GM21390 (cell line): ENCODE measurements around the gene ROBO3.

Experiments used
- ATAC-seq: cut with Tn5 transposase; IDR thresholded peaks from one replicate; pipeline ENCODE4 v1.9.1; 2021; ENCODE audit not compliant: unreplicated experiment

Gene ROBO3

DNA sequence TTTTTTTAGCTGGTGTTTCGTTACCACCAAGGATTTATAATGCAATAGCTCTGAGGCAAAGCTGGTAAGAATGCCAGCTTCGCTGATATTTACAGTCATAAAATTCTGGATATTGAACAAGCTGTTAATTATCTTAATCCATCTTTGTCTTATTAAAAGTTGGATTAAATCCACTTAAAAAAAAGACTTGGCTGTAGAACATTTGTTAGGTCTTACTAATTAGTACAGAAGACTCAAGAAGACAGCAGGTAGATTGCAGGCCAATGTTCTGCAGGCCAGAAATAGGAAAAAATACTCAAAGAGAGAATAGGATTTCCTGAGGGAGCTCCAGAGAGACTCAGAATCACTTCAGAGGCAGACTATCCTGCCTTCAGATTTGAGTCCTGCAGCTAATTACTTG lies 24.9 kb downstream of the ROBO3 start:
- ATAC-seq: no peak

- no peak for ATAC-seq
Observed at GRCh38 chr11:124890683-124891372, 25.6 kb downstream of the ROBO3 start.

- no peak for ATAC-seq
Observed at GRCh38 chr11:124891373-124891861, 26.2 kb downstream of the ROBO3 start.

DNA sequence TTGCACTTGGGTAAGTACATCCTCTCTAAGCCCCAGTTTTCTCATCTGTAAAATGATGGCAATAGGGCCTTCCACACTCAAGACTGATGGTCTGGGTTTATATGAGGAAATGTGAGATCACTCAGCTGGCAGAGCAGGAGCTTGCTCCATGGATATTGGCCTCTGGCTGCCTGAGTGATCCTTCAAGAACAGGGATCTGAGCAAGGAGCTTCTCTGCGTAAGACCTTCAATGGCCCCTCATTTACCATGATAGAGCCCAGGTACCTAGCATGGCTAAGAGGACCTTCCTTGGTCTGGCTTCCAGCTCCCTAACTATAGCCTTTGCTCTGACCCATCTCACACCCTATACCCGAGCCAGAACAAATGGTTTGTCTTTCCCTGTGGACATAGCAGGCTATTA lies 26.9 kb downstream of the ROBO3 start:
- no peak for ATAC-seq

DNA sequence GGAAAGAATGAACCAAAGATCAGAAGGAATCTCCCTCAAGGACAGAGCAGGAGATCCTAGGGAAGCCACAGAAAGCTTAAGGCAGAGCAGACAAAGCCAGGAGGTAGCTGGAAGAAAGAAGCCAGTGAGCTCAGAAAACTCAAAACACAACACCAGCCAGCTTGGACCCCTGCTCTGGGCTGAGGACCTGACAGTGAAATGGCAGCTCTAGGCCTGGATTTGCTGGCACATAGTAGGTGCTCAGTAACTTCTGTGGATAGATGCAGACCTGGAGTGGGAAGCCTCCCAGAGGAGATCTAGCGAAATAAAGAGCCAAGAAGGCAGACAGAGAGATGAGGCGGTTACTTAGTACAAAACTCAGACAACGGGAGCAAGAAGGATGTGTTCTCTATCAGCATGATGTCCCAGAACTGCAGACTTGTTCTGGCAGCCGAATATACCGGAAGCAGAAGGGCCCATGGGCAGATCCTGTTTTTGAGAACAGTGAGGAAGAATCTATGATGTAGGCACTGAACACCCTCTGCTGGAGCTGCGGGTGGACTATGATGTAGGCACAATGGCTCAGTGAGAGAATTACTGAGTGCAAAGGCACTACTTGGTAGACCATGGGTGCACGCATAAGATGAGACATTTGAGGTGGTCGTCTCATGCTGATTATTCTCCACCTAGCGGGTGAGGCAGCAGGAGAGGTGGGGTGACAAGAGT lies 27.7 kb downstream of the ROBO3 start:
- ATAC-seq: no peak

GRCh38 chr11:124893781-124894401 lies 28.7 kb downstream of the ROBO3 start:
- ATAC-seq: no peak

- no peak for ATAC-seq
Observed at GRCh38 chr11:124894606-124895430, 29.6 kb downstream of the ROBO3 start.

DNA sequence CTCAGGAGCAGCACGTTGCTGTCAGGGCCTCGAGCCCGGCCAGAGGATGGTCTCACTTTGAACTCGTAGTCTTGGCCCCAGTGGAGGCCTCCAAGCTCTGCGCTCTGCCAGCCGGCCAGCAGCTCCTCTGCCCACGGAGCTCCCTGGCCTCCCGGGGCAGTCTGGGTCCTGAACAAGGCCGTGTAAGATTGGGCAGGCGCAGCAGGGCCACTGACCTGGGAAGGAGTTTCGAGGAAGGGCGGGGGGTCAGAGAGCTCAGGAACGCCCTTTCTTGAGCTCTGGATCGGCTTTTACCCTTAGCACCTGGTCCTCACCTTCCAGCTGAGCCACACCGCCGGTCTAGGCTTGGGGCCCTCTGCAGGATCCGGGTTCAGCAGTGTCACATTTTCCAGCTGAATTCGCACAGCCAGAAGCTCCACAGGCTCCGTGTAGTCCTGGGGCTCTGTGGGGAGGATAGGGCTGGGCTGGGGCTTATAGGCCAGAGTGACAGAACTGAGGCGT lies 30.3 kb downstream of the ROBO3 start:
- no peak for ATAC-seq

DNA sequence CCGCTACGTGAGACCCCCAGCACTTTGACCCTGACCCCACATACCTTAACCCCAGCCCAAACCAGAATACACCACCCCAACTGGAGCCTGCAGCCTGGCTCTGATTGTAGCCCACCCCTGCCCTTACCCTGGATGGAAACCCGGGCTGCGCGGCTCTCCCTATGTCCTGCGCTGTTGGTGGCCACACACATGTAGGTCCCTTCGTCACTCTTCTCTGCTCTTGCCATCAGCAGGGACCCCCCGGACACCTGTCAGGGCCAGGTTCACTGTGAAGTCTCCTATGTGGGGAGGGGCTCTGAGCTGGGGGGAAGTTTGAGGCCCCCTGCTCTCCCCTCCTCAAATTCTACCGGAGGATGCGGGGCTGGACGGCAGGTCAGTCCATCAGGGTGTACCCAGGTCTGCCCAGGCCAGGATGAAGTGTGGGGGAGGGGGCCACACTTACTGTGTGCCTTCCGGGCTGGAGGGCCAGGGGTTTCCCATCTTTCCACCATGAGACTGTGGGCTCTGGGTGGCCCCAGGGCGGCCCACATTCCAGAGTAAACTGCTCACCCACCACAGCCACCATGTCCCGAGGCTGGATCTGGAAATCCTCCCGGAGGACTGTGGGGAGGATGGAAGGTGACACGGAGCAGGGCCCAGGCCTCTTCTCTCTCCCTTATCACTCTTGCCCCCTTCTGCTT lies 31.0 kb downstream of the ROBO3 start:
- ATAC-seq: no peak

DNA sequence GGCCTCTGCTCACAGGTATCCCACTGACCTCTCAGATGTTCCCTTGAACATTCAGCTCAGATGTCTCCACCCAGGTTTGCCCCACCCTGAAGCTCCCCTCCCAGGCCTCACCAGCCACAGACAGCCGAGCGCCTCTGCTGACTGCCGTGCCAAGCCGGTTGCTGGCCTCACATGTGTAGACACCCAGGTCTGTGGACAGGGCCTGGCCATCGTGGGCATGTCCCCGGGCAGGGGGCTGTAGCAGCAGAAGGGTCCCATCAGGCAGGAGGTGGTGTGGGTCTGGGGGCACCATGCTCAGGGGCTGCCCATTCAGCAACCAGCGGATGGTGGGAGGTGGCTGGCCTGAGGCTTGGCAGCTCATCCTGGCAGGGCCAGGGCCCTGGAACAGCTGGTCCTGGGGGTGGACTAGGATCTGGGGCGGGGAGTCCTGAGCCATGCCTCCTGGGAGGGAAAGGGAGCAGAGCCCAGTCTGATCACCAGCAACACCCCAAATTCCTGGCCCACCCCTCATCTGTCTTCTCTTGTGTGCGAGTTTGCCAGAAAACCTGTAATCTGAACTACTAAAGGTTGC lies 31.7 kb downstream of the ROBO3 start:
- ATAC-seq: no peak

DNA sequence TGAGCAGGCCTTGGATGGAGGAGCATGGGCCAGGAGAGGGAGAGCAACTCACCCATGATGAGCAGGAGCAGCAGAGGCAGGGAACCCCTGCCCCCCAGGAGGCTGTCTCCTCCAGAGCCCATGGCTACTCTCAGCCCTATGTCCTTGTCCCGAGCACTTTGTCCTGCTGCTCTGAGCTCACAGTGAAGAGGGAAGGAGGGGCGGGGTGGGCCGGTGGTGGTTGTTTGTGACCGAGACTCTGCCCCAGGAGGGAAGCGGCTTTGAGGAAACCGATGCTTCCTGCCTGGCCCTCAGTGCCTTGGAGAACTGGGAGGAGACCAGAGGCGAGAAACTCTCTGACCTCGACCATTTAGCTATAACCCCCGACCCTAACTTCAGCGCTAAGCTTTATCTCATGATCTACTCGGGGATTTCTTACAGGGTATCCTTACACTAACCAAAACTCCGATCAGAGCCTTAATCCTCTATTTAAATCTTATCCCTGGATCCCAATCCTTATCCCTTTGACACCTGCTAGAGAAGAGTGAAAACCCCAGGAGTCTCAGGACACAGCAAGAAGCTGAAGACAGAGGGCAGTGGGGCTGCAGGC lies 32.5 kb downstream of the ROBO3 start, which contains the start of gene ROBO4:
Gene ROBO4 (minus strand): TSS at position 192 of the 589 bp plus-strand sequence. CDS start 70 bp downstream, at position 122.
- no peak for ATAC-seq

DNA sequence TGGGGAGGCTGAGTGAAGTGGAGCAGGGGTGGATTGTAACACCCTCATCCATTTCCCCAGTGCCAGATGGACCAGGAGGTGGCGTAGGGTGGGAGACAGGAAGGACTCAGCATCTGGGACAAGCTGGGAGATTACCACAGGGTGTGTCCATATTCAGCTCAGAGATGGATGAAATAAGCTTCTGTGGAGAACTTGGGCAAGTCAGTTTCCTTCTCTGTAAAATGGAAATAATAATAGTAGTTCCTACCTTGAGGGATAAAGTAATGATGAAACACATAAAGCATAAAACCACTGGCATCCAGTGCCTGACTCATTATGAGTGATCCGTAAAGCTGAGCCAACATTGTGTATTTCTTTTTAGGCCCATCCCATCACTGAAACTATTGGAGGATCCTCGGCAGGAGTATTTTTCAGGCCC lies 33.0 kb downstream of the ROBO3 start:
- no peak for ATAC-seq

- no peak for ATAC-seq
Observed at GRCh38 chr11:124898711-124899110, 33.5 kb downstream of the ROBO3 start.

- no peak for ATAC-seq
Observed at GRCh38 chr11:124899383-124900145, 34.3 kb downstream of the ROBO3 start.

DNA sequence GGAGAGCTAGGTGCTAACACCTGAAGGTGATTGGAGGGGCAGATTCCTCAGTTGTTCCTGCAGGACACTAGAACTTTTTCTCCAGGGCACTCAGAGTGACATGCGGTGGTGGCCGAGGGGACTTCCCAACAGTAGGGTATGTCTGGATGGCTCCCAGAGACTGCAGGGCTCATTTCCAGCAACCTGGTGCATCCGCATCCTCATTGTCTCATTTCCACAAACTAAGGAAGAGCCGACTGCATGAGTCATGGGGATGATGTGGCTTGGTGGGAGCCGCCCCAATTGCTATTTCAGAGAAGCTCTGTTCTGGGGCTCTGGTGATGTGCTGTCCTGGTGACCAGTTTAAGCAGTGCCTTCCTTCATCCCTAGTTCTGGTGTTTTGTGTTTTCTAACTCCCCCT lies 35.2 kb downstream of the ROBO3 start:
- ATAC-seq: no peak

DNA sequence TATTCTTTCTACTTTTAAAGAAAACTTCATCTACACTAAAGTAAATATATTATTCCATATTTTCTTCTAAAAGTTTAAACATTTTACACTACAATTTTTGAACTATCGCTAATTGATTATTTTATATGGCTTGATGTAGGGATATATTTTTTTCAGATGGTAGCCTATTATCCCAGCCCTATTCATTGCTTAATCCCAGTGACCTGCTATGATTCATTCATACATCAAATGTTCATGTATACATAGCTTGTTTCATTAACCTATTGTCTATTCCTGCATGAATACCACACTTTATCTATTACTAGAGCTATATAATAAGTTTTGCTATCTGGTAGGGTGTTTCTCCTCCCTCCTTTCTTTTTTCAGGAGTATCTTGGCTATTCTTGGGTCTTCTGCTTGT lies 37.4 kb downstream of the ROBO3 start:
- ATAC-seq: no peak

DNA sequence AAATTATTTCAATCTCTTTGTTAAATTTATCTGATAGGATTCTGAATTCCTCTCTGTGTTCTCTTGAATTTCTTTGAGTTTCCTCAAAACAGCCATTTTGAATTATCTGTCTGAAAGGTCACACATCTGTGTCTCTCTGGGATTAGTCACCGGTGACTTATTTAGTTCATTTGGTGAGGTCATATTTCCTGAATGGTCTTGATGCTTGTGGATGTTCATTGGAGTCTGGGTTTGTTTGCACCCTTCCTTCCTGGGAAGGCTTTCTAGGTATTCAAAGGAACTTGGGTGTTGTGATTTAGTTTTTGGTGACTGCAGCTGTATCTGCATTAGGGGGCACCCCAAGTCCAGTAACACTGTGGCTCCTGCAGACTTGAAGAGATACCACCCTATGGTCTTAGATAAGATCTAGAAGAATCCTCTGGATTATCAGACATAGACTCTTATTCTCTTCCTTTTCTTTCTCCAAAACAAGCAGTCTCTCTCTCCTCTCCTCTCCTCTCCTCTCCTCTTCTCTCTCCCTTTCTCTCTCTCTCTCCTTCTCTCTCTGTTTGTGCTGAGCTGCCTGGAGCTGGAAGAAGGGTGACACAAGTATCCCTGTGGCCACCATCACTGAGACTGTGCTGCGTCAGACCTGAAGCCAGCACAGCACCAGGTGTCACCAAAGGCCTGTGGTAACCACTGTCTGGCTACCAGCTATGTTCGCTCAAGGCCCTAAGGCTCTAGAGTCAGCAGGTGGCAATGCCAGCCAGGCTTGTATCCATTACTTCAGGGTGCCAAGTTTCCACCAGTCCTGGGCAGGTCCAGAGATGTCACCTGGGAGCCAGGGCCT lies 50.5 kb downstream of the ROBO3 start:
- no peak for ATAC-seq

DNA sequence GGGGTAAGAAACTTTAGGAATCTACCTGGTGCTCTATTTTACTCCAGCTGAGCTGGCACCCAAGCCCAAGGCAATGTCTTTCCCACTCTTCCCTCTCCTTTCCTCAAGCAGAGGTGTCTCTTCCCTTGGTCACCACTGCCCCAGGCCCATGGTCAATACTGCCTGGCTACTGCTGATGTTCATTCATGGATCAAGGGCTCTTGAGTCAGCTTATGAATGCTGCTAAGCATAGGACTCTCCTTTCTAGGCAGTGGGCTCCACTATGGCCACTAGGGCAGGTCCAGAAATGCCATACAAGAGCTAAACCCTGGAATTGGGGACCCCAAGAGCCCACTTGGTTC lies 51.1 kb downstream of the ROBO3 start:
- no peak for ATAC-seq
